Prostate gland (tissue), 2 donors: ENCODE data around the gene CDK11A. TPM values are rescaled to one million over a fixed set of nuclear protein-coding genes. Genes with fewer than 3 reads are reported as not detected.
A peak's percentile ranks its signal among the peaks of the same experiment; 100 is the strongest.
"Not testable (repeated sequence)": the region's sequence is repeated elsewhere in the genome, so short reads cannot be mapped to it uniquely, and the experiment has no call there.

ENCODE experiments used
- DNase-seq: peaks from one replicate; pipeline ENCODE4 v3.0.0-alpha.2; 2019; ENCODE audit warnings: low spot score
- H3K27ac ChIP-seq, 2 donors: fragments of 200-600 bp; sonication (generic); 2 replicates each; pipeline ENCODE4 v1.5.1; 2017 to 2019
- H3K27me3 ChIP-seq: fragments of 200-600 bp; sonication (generic); replicated peaks from 2 replicates; pipeline ENCODE4 v1.5.1; 2019; ENCODE audit not compliant: insufficient read depth
- H3K36me3 ChIP-seq, 2 donors: fragments of 200-600 bp; sonication (generic); 1 replicate in 1 of 2; 2 replicates in 1 of 2; pipeline versions ENCODE4 v1.5.1 to v1.8.1; 2017 to 2019
- H3K4me1 ChIP-seq: fragments of 200-600 bp; sonication (generic); replicated peaks from 2 replicates; pipeline ENCODE4 v1.5.1; 2019
- H3K4me3 ChIP-seq, 2 donors: fragments of 200-600 bp; sonication (generic); 2 replicates each; pipeline ENCODE4 v1.5.1; 2017 to 2019
- H3K9me3 ChIP-seq: fragments of 200-600 bp; sonication (generic); 2 replicates; pipeline ENCODE4 v1.5.1; 2017
- CTCF ChIP-seq, 4 experiments: fragments of 200-600 bp in 2 of 4; fragments of 450-650 bp in 2 of 4; sonication (generic) in 2 of 4; IDR thresholded peaks; 1 replicate in 3 of 4; 2 replicates in 1 of 4; pipeline ENCODE4 v1.5.1; 2016 to 2019; ENCODE audit warnings: antibody characterized with exemption in 4 of 4, mild to moderate bottlenecking in 2 of 4, moderate library complexity in 2 of 4
- POLR2A ChIP-seq: fragments of 450-650 bp; IDR thresholded peaks from one replicate; pipeline ENCODE4 v1.6.1; 2016; ENCODE audit warnings: antibody characterized with exemption, mild to moderate bottlenecking
- POLR2AphosphoS5 ChIP-seq: sonication (generic); formaldehyde crosslinking; IDR thresholded peaks from one replicate; pipeline ENCODE4 v1.6.1; 2017; ENCODE audit warnings: antibody characterized with exemption
- WGBS: methylation state at CpG from one replicate; pipeline ENCODE4 v1.1.5; 2018; 5-methylcytosine and 5-hydroxymethylcytosine counted together
- intact Hi-C: fragments of 100-400 bp; cut with DNase I; formaldehyde crosslinking; loops from one replicate; pipeline ENCODE4 v1.14.2; 2022
- total RNA-seq, 2 donors: library from RNA; depleted of rRNA; stranded (reverse); fragments of >200 nt; gene quantifications; one replicate each; pipeline ENCODE4 v1.1.0, GENCODE V29; 2016

The CDK11A gene
- total RNA-seq, 2 donors from 2014 or later = 31.1 to 47.4 TPM

DNA sequence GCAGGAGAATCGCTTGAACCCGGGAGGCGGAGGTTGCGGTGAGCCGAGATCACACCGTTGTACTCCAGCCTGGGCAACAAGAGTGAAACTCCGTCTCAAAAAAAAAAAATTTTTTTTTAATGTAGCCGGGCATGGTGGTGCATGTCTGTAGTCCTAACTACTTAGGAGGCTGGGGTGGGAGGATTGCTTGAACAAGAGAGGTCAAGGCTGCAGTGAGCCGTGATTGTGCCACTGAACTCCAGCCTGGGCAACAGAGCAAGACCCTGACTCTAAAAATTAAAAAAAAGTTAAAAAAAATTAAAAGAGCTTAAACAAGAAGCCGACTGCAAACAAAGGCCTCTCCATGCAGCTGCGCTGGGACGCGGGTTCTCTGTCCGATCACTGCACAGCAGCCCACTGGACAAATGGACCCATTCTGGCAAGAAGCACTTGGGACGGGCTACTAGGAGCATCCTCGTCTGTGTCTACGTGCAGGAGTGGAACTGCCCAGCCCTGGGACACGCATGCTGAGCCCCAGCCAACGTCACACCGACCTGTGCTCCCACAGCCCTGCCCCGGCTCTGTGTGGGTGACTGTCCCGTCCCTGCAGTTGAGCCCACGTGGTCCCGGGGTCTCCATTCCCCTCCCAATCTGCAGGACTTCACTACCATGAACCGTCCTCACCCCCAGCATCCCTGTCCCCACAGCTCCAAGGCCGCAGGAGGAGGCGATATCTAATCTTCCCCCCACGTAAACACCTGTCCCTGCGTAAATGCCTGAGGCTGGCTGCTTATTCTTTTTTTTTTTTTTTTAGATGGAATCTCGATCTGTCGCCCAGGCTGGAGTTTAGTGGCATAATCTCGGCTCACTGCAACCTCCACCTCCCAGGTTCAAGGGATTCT, 43.9 kb downstream of the CDK11A start:
- 88% methylated on average over 32 of the region's 32 CpGs for WGBS
- H3K4me3 ChIP-seq = no peak overlapping the region
- no peaks in the 10 kb centered on the region for H3K36me3 ChIP-seq
- DNase-seq = no peak
- intact Hi-C loops = no loop called here
- H3K27me3 ChIP-seq = no peaks in the 10 kb centered on the region
- no peak for TF ChIP-seq CTCF (IDR thresholded peaks at IDR 0.05)
- no peak for TF ChIP-seq POLR2AphosphoS5
- TF ChIP-seq POLR2A = no peak
- no peak overlapping the region for H3K27ac ChIP-seq
- no peaks in the 10 kb centered on the region for H3K4me1 ChIP-seq
- H3K9me3 ChIP-seq = no peaks in the 10 kb centered on the region

DNA sequence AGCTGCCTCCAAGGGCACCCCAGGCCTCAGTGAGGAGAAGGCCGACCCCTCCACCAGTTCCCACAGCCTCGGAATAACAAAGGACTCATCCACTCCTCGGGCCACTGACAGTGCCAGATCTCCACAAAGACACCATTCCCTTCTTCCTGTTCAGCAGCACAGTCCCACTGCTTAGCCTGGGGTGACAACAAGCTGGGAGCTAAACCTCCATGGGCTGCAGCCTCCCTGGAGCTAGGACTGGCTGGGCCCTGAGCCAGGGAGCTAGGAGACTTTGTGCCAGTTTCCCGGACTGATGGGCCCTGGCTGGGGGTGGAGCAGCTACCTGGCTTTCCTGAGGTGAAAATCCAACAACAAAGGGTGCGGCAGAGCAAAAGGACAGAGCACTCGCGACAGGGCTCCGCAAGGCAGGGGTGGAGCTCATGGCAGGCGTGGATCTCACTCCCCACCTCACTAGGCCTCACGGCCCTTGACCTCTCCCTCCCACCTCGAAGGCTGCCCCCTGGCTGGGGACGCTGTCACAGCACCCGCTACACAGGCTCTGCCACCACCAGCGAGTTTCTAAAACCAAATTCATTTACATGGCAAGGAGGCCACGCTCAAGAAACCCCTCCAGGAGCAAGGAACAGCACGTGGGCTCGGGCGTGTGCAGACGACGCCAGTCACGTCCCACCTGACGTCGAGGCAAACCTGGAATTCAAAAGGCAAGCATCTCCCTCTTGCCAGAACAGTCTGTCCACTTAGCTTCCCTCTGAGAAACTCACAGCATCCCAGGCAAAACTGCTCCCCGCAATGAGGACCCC, 45.4 kb downstream of the CDK11A start:
- no peak overlapping the region for H3K4me3 ChIP-seq
- H3K27ac ChIP-seq = no peak overlapping the region
- TF ChIP-seq CTCF (IDR thresholded peaks at IDR 0.05) (peak in 1 of 4 experiments; percentile 40), POLR2AphosphoS5 (no peak)
- no peaks in the 10 kb centered on the region for H3K4me1 ChIP-seq
- H3K27me3 ChIP-seq = no peaks in the 10 kb centered on the region
- DNase-seq = no peak
- 52% methylated on average over 24 of the region's 24 CpGs for WGBS
- H3K9me3 ChIP-seq = no peaks in the 10 kb centered on the region
- no peaks in the 10 kb centered on the region for H3K36me3 ChIP-seq
- intact Hi-C loops = loop anchor here (10.0 kb wide), 1 partner anchor 54 kb away; no protein-coding TSS in a partner anchor

DNA sequence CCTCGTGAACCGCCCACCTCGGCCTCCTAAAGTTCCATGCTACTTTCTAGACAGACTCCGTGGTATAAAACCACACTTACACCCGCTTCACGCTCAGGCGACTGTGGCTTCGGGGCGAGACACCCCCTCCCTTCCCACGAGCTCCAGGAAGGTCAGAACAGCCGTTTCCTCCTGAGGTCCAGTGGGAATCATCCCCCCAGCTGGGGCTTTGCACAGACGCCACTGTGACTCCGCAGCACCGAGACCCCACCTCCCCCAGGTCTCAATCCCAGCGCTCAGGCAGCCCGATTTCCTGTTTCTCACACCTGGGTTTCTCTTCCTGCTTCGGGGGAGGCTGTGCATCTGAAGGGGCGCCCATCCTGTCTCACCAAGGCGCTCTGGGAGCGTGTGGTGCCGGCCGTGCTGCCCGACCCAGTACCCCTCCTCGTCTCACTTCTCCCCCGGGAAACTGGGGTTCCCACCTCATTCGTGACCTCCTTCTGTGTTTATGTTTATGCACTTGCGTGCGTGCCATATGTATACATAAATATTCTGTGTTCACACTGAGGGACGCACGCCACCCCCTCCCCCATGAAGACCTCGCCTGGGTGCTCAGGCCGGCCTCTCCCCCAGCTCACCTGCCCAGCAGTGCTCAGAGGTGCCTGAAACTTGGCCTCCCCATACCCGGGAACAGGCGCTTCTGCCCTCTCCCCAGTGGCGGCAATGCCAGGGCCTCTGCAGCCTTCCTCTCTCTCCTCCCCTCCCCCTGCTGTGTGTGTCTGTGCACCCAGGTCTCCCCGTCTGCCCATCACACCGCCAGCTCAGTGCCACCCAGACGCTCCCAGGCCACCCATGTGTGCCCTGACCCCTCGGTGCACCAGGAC, 46.2 kb downstream of the CDK11A start:
- Histone ChIP-seq H3K27ac (no peak overlapping the region), H3K27me3 (no peaks in the 10 kb centered on the region), H3K4me3 (no peak overlapping the region)

DNA sequence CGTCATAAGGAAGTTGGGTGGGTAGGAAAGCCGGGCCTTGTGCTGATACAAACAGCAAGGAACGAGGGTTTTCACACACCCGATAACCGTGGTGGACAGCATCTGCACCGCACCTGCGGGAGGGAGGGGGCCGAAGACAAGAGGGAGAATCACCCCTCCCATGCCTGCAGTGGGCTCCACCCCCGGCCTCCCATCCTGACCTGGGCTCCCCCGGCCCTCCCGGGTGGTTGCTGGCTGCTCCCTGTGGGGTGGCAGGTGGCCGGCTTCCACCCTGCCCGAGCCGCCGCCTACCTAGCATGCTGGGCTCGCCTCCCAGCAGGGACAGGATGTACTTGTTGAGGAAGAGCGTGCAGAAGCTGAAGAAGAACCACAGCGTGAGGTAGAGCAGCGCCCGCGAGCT, 48.1 kb downstream of the CDK11A start:
- WGBS = no CpG with 5 or more reads among the region's 21 CpGs

More for the DNA sequence above, 46.2 kb downstream of the CDK11A start:
- H3K36me3 ChIP-seq = no peaks in the 10 kb centered on the region
- intact Hi-C loops = loop anchor here (10.0 kb wide), 1 partner anchor 53 kb away; no protein-coding TSS in a partner anchor
- DNase-seq = no peak
- no peaks in the 10 kb centered on the region for H3K4me1 ChIP-seq
- no peaks in the 10 kb centered on the region for H3K9me3 ChIP-seq
- TF ChIP-seq POLR2A (no peak), CTCF (IDR thresholded peaks at IDR 0.05) (no peak), POLR2AphosphoS5 (no peak)
- 84% methylated on average over 39 of the region's 39 CpGs for WGBS

DNA sequence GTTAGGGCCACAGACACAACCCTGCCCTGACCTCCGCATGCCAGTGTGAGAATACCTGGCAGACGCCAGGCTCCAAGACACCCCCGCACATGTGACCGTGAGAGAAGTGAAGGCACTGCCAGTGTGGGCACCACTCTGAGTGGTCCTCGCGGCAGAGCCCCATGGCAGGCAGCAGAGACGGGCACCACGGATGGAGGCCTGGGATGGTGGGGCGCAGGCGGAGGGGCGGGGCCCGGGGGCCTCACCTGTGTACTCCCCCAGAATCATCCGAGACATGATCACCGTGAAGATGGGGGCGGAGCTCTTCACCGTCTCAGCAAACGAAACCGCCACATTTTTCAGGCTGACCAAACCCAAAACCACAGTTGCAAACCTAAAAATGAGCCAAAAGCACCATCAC, 48.9 kb downstream of the CDK11A start:
- not testable (repeated sequence) for H3K4me3 ChIP-seq

More for the DNA sequence above, 48.1 kb downstream of the CDK11A start:
- not testable (repeated sequence) for DNase-seq, H3K36me3 ChIP-seq, H3K9me3 ChIP-seq, H3K4me3 ChIP-seq, H3K4me1 ChIP-seq, H3K27me3 ChIP-seq, H3K27ac ChIP-seq
- intact Hi-C loops = loop anchor here (10.0 kb wide), 1 partner anchor 51 kb away; no protein-coding TSS in a partner anchor

GRCh38 chr1:1674806-1675205, 49.4 kb downstream of the CDK11A start:
- H3K4me3 ChIP-seq, H3K27ac ChIP-seq, H3K36me3 ChIP-seq, H3K4me1 ChIP-seq, H3K9me3 ChIP-seq, DNase-seq, H3K27me3 ChIP-seq: not testable (repeated sequence)
- 83% methylated on average over 17 of the region's 21 CpGs for WGBS
- intact Hi-C loops = loop anchor here (10.0 kb wide), 1 partner anchor 50 kb away; no protein-coding TSS in a partner anchor

More for the DNA sequence above, 48.9 kb downstream of the CDK11A start:
- H3K36me3 ChIP-seq, H3K27ac ChIP-seq, H3K4me1 ChIP-seq, H3K9me3 ChIP-seq, DNase-seq, H3K27me3 ChIP-seq: not testable (repeated sequence)
- WGBS = 94% methylated on average over 10 of the region's 18 CpGs
- intact Hi-C loops = loop anchor here (10.0 kb wide), 1 partner anchor 50 kb away; no protein-coding TSS in a partner anchor
